SK-N-SH (cell line): Measurements from ENCODE around the gene ZFPL1.

Source experiments
- CTCF ChIP-seq: fragments of 200-600 bp; sonication (generic); IDR thresholded peaks from 2 replicates; pipeline ENCODE4 v1.6.1; 2017; ENCODE audit warnings: antibody characterized with exemption, mild to moderate bottlenecking, moderate library complexity
- EP300 ChIP-seq, 2 experiments: IDR thresholded peaks; 2 replicates each; pipeline versions ENCODE4 v1.4.0 to v1.6.1; 2012; ENCODE audit warnings: borderline replicate concordance in 1 of 2, low read depth in 1 of 2, low read length in 1 of 2
- NRF1 ChIP-seq: IDR thresholded peaks from 2 replicates; pipeline ENCODE4 v1.6.1; 2012; ENCODE audit warnings: low read depth, mild to moderate bottlenecking, low read length

GRCh38 chr11:65131417-65131776, 47.4 kb downstream of the ZFPL1 start:
- TF ChIP-seq NRF1 (no peak), CTCF (no peak), EP300 (IDR thresholded peaks at IDR 0.05; ENCODE audit: borderline replicate concordance in 1 of 2, low read depth in 1 of 2, low read length in 1 of 2) (no peak)
